Gastrocnemius medialis (tissue), 4 donors: ENCODE data around the gene B3GLCT.

Source experiments
- CTCF ChIP-seq, 5 experiments: fragments of 450-650 bp in 3 of 5; fragments of 200-600 bp in 2 of 5; sonication (generic) in 2 of 5; IDR thresholded peaks in 4 of 5; conservative IDR thresholded peaks in 1 of 5; 1 replicate in 4 of 5; 2 replicates in 1 of 5; pipeline ENCODE4 v1.5.1; 2016 to 2019; ENCODE audit warnings: antibody characterized with exemption in 5 of 5, mild to moderate bottlenecking in 3 of 5, moderate library complexity in 3 of 5
- POLR2A ChIP-seq, 2 donors: fragments of 450-650 bp; IDR thresholded peaks; one replicate each; pipeline ENCODE4 v1.6.1; 2017; ENCODE audit warnings: antibody characterized with exemption in 2 of 2, mild to moderate bottlenecking in 2 of 2, moderate library complexity in 2 of 2

- TF ChIP-seq POLR2A (IDR thresholded peaks at IDR 0.05) (no peak), CTCF (IDR thresholded peaks at IDR 0.05 in 4 of 5, conservative IDR thresholded peaks at IDR 0.05 in 1 of 5) (no peak)
These were observed 48.6 kb downstream of the B3GLCT start for GRCh38 chr13:31248361-31248760.
